Naive thymus-derived CD4-positive, alpha-beta T cell (primary cell): ENCODE data around the gene PDLIM3. TPM values are rescaled to one million over a fixed set of nuclear protein-coding genes. Genes with fewer than 3 reads are reported as not detected.

Experiments
- ATAC-seq: fragments of 150-1000 bp; cut with Tn5 transposase; 2 replicates; pipeline ENCODE4 v1.10.0; 2021; ENCODE audit warnings: mild to moderate bottlenecking, moderate library complexity
- CTCF ChIA-PET: fragments of 350-600 bp; sonication (Branson Sonifier 250); formaldehyde crosslinking; loops from one replicate; lab custom pipeline; 2021; ENCODE audit warnings: antibody characterized with exemption; lab: Charles Lee
- POLR2A ChIA-PET: fragments of 350-600 bp; sonication (Branson Sonifier 250); formaldehyde crosslinking; loops from one replicate; lab custom pipeline; 2021; ENCODE audit warnings: antibody characterized with exemption, inconsistent platforms; lab: Charles Lee
- DNase-seq, 9 donors: peaks; one replicate each; pipeline versions ENCODE4 v3.0.0 to v3.0.0-alpha.2; 2020 to 2022; ENCODE audit warnings: mixed read lengths in 1 of 9
- H3K27ac ChIP-seq: one replicate; pipeline ENCODE4 v1.7.0; 2013; ENCODE audit warnings: mild to moderate bottlenecking, low read depth, low read length, moderate library complexity
- H3K27me3 ChIP-seq, 2 donors: one replicate each; pipeline ENCODE4 v1.7.0; 2013; ENCODE audit warnings: low read length in 2 of 2, mild to moderate bottlenecking in 2 of 2, moderate library complexity in 2 of 2; ENCODE audit not compliant: control insufficient read depth in 2 of 2, insufficient read depth in 2 of 2
- H3K36me3 ChIP-seq, 3 experiments: 1 replicate in 2 of 3; 2 replicates in 1 of 3; pipeline ENCODE4 v1.7.0; 2013; ENCODE audit warnings: low read length in 3 of 3, mild to moderate bottlenecking in 3 of 3, moderate library complexity in 1 of 3; ENCODE audit not compliant: insufficient read depth in 3 of 3, control insufficient read depth in 2 of 3
- H3K4me1 ChIP-seq, 2 donors: one replicate each; pipeline ENCODE4 v1.7.0; 2013; ENCODE audit warnings: low read length in 2 of 2, mild to moderate bottlenecking in 2 of 2, moderate library complexity in 1 of 2; ENCODE audit not compliant: control insufficient read depth in 2 of 2, insufficient read depth in 2 of 2
- H3K4me3 ChIP-seq: 2 replicates; pipeline ENCODE4 v1.7.0; 2013; ENCODE audit warnings: mild to moderate bottlenecking, low read length
- H3K9me3 ChIP-seq, 3 experiments: 1 replicate in 2 of 3; 2 replicates in 1 of 3; pipeline ENCODE4 v1.7.0; 2013; ENCODE audit warnings: low read length in 3 of 3; ENCODE audit not compliant: control insufficient read depth in 2 of 3
- H3K27ac Mint-ChIP-seq, 9 donors: one replicate each; pipeline ENCODE4 v1.8.0; 2020 to 2022; ENCODE audit warnings: mixed read lengths in 9 of 9, mild to moderate bottlenecking in 8 of 9, moderate library complexity in 5 of 9, inconsistent platforms in 2 of 9
- H3K27me3 Mint-ChIP-seq, 5 donors: one replicate each; pipeline ENCODE4 v1.8.0; 2021 to 2022; ENCODE audit warnings: mixed read lengths in 5 of 5, mild to moderate bottlenecking in 1 of 5
- H3K36me3 Mint-ChIP-seq, 5 donors: one replicate each; pipeline ENCODE4 v1.8.0; 2020 to 2022; ENCODE audit warnings: mixed read lengths in 5 of 5, mild to moderate bottlenecking in 3 of 5, inconsistent platforms in 1 of 5
- H3K4me1 Mint-ChIP-seq, 7 donors: one replicate each; pipeline ENCODE4 v1.8.0; 2020 to 2022; ENCODE audit warnings: mixed read lengths in 7 of 7, mild to moderate bottlenecking in 3 of 7, inconsistent platforms in 1 of 7
- H3K4me3 Mint-ChIP-seq, 10 donors: one replicate each; pipeline ENCODE4 v1.8.0; 2020 to 2022; ENCODE audit warnings: mild to moderate bottlenecking in 10 of 10, mixed read lengths in 10 of 10, moderate library complexity in 6 of 10, inconsistent platforms in 2 of 10
- H3K9me3 Mint-ChIP-seq, 11 donors: one replicate each; pipeline ENCODE4 v1.8.0; 2020 to 2022; ENCODE audit warnings: mixed read lengths in 11 of 11, mild to moderate bottlenecking in 4 of 11, inconsistent platforms in 1 of 11, moderate library complexity in 1 of 11
- intact Hi-C, 2 donors: fragments of 100-400 bp; cut with micrococcal nuclease; formaldehyde crosslinking; loops; one replicate each; pipeline ENCODE4 v1.15.1; 2023
- polyA plus RNA-seq, 2 donors: library from polyadenylated mRNA; unstranded; fragments of 300-500 nt; fragmentation: Illumina TruSeq; gene quantifications; one replicate each; pipeline ENCODE4 v1.2.3, GENCODE V29; 2021
- total RNA-seq, 6 experiments: library from RNA in 5 of 6; stranded (reverse) in 5 of 6; gene quantifications; 1 replicate in 5 of 6; 2 replicates in 1 of 6; pipeline ENCODE4 v1.2.3 and lab custom pipeline; 2021 to 2026

The PDLIM3 gene
- total and polyA plus RNA-seq, 7 experiments from 2014 or later, result not detected

DNA sequence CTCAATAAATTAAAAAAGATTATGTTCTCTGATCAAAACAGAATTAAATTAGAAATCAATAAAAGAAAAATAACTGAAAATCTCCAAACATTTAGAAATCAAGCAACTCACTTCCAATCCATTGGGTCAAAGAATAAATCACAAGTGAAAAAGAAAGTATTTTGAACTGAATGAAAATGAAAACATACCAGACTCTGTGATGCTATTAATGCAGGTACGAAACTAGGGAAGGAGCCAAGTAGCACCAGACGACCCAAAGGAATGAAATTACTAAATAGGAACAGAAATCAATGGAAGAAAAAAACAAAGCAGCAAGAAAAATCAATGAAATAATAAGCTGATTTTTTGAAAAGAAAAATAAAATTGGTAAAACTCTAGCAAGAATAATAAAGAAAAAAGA is 79.2 kb downstream of the PDLIM3 start:
- Histone ChIP-seq H3K27me3 (no peaks in the 10 kb centered on the region), H3K36me3 (no peaks in the 10 kb centered on the region), H3K27ac (no peak overlapping the region), H3K4me3 (no peak overlapping the region), H3K4me1 (no peaks in the 10 kb centered on the region), H3K9me3 (no peaks in the 10 kb centered on the region)
- H3K36me3 Mint-ChIP-seq, result peaks cover 0 to 10% (median 0%) of the 10 kb centered on the region in 5 donors
- H3K4me3 Mint-ChIP-seq, result no peak overlapping the region
- no peak overlapping the region for H3K27ac Mint-ChIP-seq
- POLR2A ChIA-PET, result no interaction called here
- CTCF ChIA-PET, result no interaction called here
- H3K4me1 Mint-ChIP-seq, result no peaks in the 10 kb centered on the region
- peaks cover 0 to 34% (median 6%) of the 10 kb centered on the region in 5 donors for H3K27me3 Mint-ChIP-seq
- intact Hi-C loops, result no loop called here
- peaks cover 0 to 3% (median 0%) of the 10 kb centered on the region in 11 donors for H3K9me3 Mint-ChIP-seq
- ATAC-seq (no peak), DNase-seq (no peak)

Other genes with a start within 250 kb of the PDLIM3 start
- 1 to 10 TPM in 4 of 5 experiments, under 1 TPM in 1; 0.82 to 2.4 (median 1.7) TPM for gene LRP2BP, start 139.6 kb downstream of the PDLIM3 start, total RNA-seq
- under 1 TPM; 0.58 to 0.79 TPM for gene LRP2BP, start 139.6 kb downstream of the PDLIM3 start, polyA plus RNA-seq
- 10 to 100 TPM in 3 of 5 experiments, 1 to 10 TPM in 2; 3.2 to 18.6 (median 10.9) TPM for gene ANKRD37, start 138.7 kb downstream of the PDLIM3 start, total RNA-seq
- 1 to 10 TPM; 8.0 to 8.5 TPM for gene ANKRD37, start 138.7 kb downstream of the PDLIM3 start, polyA plus RNA-seq
- gene UFSP2, start 109.5 kb downstream of the PDLIM3 start, total RNA-seq, result 10 to 100 TPM; 13.9 to 34.5 (median 21.0) TPM
- 10 to 100 TPM; 49.9 to 54.6 TPM for gene UFSP2, start 109.5 kb downstream of the PDLIM3 start, polyA plus RNA-seq
- 1 to 10 TPM in 2 of 5 experiments, under 1 TPM in 2, not detected in 1; 0.42 to 1.8 (median 0.76) TPM for gene CCDC110, start 63.8 kb downstream of the PDLIM3 start, total RNA-seq
- gene CCDC110, start 63.8 kb downstream of the PDLIM3 start, polyA plus RNA-seq, result under 1 TPM; 0.61 to 0.86 TPM